NCI-H526 (cell line): ENCODE measurements around the gene MACROD2.

Experiments used
- DNase-seq, 2 experiments: peaks; one replicate each; lab custom pipeline; 2025; lab: John Stamatoyannopoulos, UW

Gene MACROD2

GRCh38 chr20:16064989-16065707, 2069.8 kb downstream of the MACROD2 start:
- DNase-seq, result no peak

DNA sequence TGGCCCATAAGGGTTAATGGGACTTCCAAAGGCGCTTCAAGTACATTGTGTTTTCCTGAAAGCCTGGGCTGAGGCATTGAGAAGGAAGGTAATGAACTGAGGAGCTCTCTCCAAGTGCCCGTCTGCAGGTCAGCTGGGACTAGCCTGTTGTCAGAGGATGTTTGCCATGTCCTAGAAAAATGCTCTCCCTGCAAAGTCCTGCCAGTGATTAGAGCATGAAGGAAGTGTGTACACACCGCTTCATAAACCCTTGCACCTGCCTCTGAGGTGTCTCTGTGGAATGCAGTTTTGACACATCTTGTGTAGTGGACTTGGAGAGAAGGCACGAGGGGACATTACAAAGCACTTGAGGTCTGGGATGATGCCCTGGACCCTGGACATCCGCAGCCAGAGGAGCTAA, 2071.3 kb downstream of the MACROD2 start:
- no peak for DNase-seq

GRCh38 chr20:16069389-16070010, 2074.2 kb downstream of the MACROD2 start:
- no peak for DNase-seq

DNA sequence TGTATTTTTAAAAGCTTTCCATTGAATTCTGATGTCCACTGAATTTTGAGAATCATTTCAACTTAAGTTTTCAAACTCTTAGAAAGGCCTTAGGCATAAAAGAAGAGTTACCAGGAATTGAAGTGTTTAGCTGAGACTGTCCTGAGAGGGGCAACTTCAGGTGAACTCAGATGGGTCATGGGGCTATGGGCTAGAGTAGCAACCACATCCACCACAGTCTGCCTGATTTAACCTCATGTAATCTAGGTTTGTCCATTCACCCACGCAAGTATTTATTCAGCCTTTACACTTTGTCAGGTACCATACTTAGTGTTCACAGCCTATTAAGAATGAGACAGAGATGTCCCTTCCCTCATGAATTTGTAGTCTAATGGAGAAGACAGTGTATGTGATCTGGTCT, 2076.9 kb downstream of the MACROD2 start:
- DNase-seq, result no peak

GRCh38 chr20:16078172-16078898, 2083.0 kb downstream of the MACROD2 start:
- no peak for DNase-seq

GRCh38 chr20:16081421-16081820, 2086.1 kb downstream of the MACROD2 start:
- no peak for DNase-seq

- no peak for DNase-seq
These were observed 2086.8 kb downstream of the MACROD2 start for GRCh38 chr20:16082051-16082550.

DNA sequence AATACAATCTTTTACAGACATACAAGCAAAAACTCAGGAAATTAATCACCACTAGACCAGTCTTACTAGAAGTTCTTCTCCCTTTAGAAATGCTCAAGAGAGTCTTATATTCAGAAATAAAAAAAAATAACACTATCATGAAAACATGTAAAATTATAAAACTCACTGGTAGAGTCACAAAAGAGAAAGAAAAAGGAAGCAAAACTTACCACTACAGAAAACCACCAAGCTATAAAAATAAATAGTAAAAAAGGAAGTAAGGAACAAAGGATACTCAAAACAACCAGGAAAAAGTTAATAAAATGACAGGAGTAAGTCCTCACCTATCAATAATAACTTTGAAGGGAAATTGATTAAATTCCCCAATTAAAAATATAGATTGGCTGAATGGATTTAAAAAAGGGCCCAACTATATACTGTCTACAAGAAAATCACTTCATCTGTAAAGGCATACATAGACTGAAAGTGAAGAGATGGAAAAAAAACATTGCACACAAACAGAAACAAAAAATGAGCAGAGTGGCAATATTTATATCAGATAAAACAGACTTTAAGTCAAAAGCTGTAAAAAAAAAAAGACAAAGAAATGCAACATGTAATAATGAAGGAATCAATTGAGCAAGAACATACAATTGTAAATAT, 2088.4 kb downstream of the MACROD2 start:
- DNase-seq, result no peak

- no peak for DNase-seq
These were observed 2099.9 kb downstream of the MACROD2 start for GRCh38 chr20:16095226-16095625.

- no peak for DNase-seq
These were observed 2101.5 kb downstream of the MACROD2 start for GRCh38 chr20:16096756-16097326.

- no peak for DNase-seq
These were observed 2102.5 kb downstream of the MACROD2 start for GRCh38 chr20:16097788-16098187.

GRCh38 chr20:16098890-16099639, 2103.7 kb downstream of the MACROD2 start:
- no peak for DNase-seq

- no peak for DNase-seq
These were observed 2104.8 kb downstream of the MACROD2 start for GRCh38 chr20:16100111-16100510.

- no peak for DNase-seq
These were observed 2105.5 kb downstream of the MACROD2 start for GRCh38 chr20:16100767-16101166.
